Astrocyte (in vitro differentiated cells and primary cell): ENCODE results near the gene ULK4.

Experiments used
- CTCF ChIP-seq: IDR thresholded peaks from 2 replicates; pipeline ENCODE4 v1.5.1; 2011; ENCODE audit warnings: low read depth, mild to moderate bottlenecking, inconsistent platforms, low read length, moderate library complexity; ENCODE audit not compliant: insufficient read depth
- EZH2 ChIP-seq: IDR thresholded peaks from 2 replicates; pipeline ENCODE4 v1.6.1; 2012; ENCODE audit warnings: mild to moderate bottlenecking, low read length, inconsistent platforms; ENCODE audit not compliant: insufficient read depth

GRCh38 chr3:41258239-41258800 lies 703.6 kb downstream of the ULK4 start:
- TF ChIP-seq CTCF (no peak), EZH2 (no peak)
